Muscle layer of colon (tissue), 2 donors: ENCODE measurements around the gene SORT1.

Experiments
- H3K27ac ChIP-seq: one replicate; pipeline ENCODE4 v1.7.0; 2013; ENCODE audit warnings: low read depth, mild to moderate bottlenecking, low read length, moderate library complexity
- H3K27me3 ChIP-seq, 2 donors: one replicate each; pipeline ENCODE4 v1.7.0; 2013; ENCODE audit warnings: low read length in 2 of 2, mild to moderate bottlenecking in 2 of 2; ENCODE audit not compliant: insufficient read depth in 2 of 2, control insufficient read depth in 1 of 2
- H3K36me3 ChIP-seq: one replicate; pipeline ENCODE4 v1.7.0; 2013; ENCODE audit warnings: mild to moderate bottlenecking, low read length; ENCODE audit not compliant: insufficient read depth
- H3K4me1 ChIP-seq: one replicate; pipeline ENCODE4 v1.7.0; 2013; ENCODE audit warnings: mild to moderate bottlenecking, low read length; ENCODE audit not compliant: insufficient read depth
- H3K4me3 ChIP-seq, 2 donors: one replicate each; pipeline ENCODE4 v1.7.0; 2013; ENCODE audit warnings: low read length in 2 of 2, low read depth in 1 of 2, mild to moderate bottlenecking in 1 of 2, moderate library complexity in 1 of 2
- H3K9ac ChIP-seq: one replicate; pipeline ENCODE4 v1.7.0; 2013; ENCODE audit warnings: low read length
- H3K9me3 ChIP-seq: one replicate; pipeline ENCODE4 v1.7.0; 2013; ENCODE audit warnings: mild to moderate bottlenecking, low read length
- donor health status: abdominal sarcoma.
- donor health status: Adenocarcinoma of cecum.

The SORT1 gene

GRCh38 chr1:109275706-109276345, 121.9 kb downstream of the SORT1 start:
- no peak overlapping the region for H3K4me3 ChIP-seq
- no peaks in the 10 kb centered on the region for H3K36me3 ChIP-seq
- no peaks in the 10 kb centered on the region for H3K27me3 ChIP-seq
- no peak overlapping the region for H3K27ac ChIP-seq
- peaks cover 7% of the 10 kb centered on the region for H3K4me1 ChIP-seq
- no peak overlapping the region for H3K9ac ChIP-seq
- no peaks in the 10 kb centered on the region for H3K9me3 ChIP-seq

- H3K27me3 ChIP-seq: no peaks in the 10 kb centered on the region
- no peaks in the 10 kb centered on the region for H3K9me3 ChIP-seq
- H3K4me3 ChIP-seq: no peak overlapping the region
- H3K27ac ChIP-seq: no peak overlapping the region
- H3K4me1 ChIP-seq: peaks cover 7% of the 10 kb centered on the region
- no peak overlapping the region for H3K9ac ChIP-seq
- no peaks in the 10 kb centered on the region for H3K36me3 ChIP-seq
Measured at GRCh38 chr1:109274533-109275476, 122.9 kb downstream of the SORT1 start.

- no peak overlapping the region for H3K27ac ChIP-seq
- no peaks in the 10 kb centered on the region for H3K9me3 ChIP-seq
- no peaks in the 10 kb centered on the region for H3K27me3 ChIP-seq
- H3K36me3 ChIP-seq: no peaks in the 10 kb centered on the region
- no peak overlapping the region for H3K9ac ChIP-seq
- H3K4me1 ChIP-seq: peaks cover 7% of the 10 kb centered on the region
- no peak overlapping the region for H3K4me3 ChIP-seq
Measured at GRCh38 chr1:109273570-109274288, 124.0 kb downstream of the SORT1 start.

- Histone ChIP-seq H3K9ac (no peak overlapping the region), H3K27ac (no peak overlapping the region)
Measured at GRCh38 chr1:109272831-109273547, 124.7 kb downstream of the SORT1 start.

GRCh38 chr1:109272021-109272799, 125.5 kb downstream of the SORT1 start:
- Histone ChIP-seq H3K4me1 (peaks cover 7% of the 10 kb centered on the region), H3K4me3 (no peak overlapping the region), H3K36me3 (no peaks in the 10 kb centered on the region), H3K9me3 (no peaks in the 10 kb centered on the region), H3K9ac (no peak overlapping the region), H3K27ac (no peak overlapping the region), H3K27me3 (no peaks in the 10 kb centered on the region)

More at GRCh38 chr1:109272831-109273547, 124.7 kb downstream of the SORT1 start:
- H3K27me3 ChIP-seq: no peaks in the 10 kb centered on the region
- H3K4me3 ChIP-seq: no peak overlapping the region
- H3K9me3 ChIP-seq: no peaks in the 10 kb centered on the region
- no peaks in the 10 kb centered on the region for H3K36me3 ChIP-seq
- peaks cover 7% of the 10 kb centered on the region for H3K4me1 ChIP-seq

GRCh38 chr1:109271458-109271857, 126.3 kb downstream of the SORT1 start:
- H3K9ac ChIP-seq: no peak overlapping the region
- no peaks in the 10 kb centered on the region for H3K36me3 ChIP-seq
- H3K27ac ChIP-seq: no peak overlapping the region
- H3K9me3 ChIP-seq: no peaks in the 10 kb centered on the region
- H3K4me1 ChIP-seq: peaks cover 7% of the 10 kb centered on the region
- no peak overlapping the region for H3K4me3 ChIP-seq
- H3K27me3 ChIP-seq: no peaks in the 10 kb centered on the region

- Histone ChIP-seq H3K4me3 (no peak overlapping the region), H3K4me1 (peaks cover 7% of the 10 kb centered on the region), H3K27ac (no peak overlapping the region), H3K27me3 (no peaks in the 10 kb centered on the region), H3K9ac (no peak overlapping the region), H3K9me3 (no peaks in the 10 kb centered on the region), H3K36me3 (no peaks in the 10 kb centered on the region)
Measured at GRCh38 chr1:109270623-109271317, 126.9 kb downstream of the SORT1 start.

- H3K36me3 ChIP-seq: no peaks in the 10 kb centered on the region
- H3K9ac ChIP-seq: no peak overlapping the region
- H3K4me3 ChIP-seq: no peak overlapping the region
- no peaks in the 10 kb centered on the region for H3K9me3 ChIP-seq
- H3K4me1 ChIP-seq: peaks cover 5% of the 10 kb centered on the region
- no peak overlapping the region for H3K27ac ChIP-seq
- H3K27me3 ChIP-seq: no peaks in the 10 kb centered on the region
Measured at GRCh38 chr1:109269981-109270622, 127.6 kb downstream of the SORT1 start.

GRCh38 chr1:109269212-109269980, 128.3 kb downstream of the SORT1 start:
- Histone ChIP-seq H3K4me3 (no peak overlapping the region), H3K9ac (no peak overlapping the region), H3K27me3 (no peaks in the 10 kb centered on the region), H3K36me3 (peaks cover 5% of the 10 kb centered on the region), H3K4me1 (no peaks in the 10 kb centered on the region), H3K9me3 (no peaks in the 10 kb centered on the region), H3K27ac (no peak overlapping the region)
